Activated CD4-positive, alpha-beta T cell treated with anti-CD3 and anti-CD28 coated beads for 1 hour (primary cell): Measurements from ENCODE around the gene ABLIM2.

Experiments
- DNase-seq: peaks from one replicate; pipeline ENCODE4 v3.0.0-alpha.2; 2020

The ABLIM2 gene

DNA sequence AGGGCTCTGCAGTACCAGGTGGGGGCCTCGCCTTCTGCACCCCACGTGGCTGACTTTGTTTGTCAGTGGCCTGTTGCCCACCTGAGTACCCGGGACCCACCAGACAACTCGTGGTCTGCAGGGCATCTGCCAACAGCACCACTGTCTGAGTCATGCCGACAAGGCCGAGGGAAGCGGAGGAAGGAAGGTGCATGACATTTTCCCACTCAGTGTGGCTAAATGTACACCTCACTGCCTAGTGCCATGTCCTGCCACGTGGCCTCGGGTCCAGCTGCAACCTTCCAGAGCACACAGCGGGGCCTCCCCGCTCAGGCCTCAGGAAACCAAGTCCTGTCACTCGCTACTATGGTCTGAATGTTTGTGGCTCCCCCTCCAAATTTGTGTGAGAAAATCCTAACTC is 22.1 kb downstream of the ABLIM2 start:
- DNase-seq, result no peak

DNA sequence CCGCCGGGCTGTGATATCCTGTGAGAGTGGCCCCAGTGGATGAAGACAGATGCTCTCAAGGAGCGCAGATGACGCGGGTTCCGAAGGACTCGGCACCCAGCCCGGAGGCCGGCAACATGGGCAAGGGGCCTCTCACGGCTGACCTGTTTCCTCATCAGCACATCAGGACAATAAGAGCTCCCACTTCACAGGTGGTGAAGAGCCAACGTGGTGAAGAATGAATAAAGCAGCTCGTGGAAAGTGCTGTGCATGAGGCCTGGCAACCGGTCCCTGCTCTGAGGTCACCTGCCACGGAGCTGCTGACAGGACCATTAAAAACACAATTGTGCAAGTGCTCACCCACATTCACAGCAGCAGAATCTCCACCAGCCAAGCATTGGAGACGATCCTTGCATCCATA is 22.9 kb downstream of the ABLIM2 start:
- no peak for DNase-seq

DNA sequence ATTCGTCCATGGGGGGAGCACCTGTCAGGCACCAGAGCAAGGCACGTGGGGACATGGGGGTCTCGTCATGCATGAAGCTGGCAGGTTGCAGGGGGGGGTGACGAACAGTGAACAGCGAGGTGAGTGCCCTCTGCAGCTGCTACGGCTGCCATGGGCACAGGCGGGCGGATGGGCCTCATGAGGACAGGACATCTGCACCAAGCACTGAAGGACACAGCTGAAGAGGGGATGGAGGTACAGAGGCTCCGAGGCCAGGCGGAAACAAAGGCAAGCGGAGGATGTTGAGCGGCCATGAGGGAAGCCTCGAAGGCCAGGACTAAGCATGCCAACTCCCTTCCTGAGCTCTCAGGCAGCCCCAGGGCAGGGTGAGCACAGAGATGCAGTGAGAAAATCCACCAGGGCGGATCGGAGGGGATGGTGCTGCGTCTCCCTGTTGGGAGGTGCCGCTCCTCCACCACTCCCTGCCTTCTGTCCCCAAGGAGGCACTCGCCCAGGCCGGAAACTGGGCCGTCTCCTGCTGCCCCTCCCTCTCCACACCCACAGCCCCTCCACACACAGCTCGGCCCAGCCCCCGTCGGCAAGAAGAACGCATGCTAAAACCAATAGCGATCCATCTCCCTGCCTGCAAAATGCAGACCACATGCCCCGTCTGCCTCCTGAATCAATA is 24.6 kb downstream of the ABLIM2 start:
- no peak for DNase-seq

DNA sequence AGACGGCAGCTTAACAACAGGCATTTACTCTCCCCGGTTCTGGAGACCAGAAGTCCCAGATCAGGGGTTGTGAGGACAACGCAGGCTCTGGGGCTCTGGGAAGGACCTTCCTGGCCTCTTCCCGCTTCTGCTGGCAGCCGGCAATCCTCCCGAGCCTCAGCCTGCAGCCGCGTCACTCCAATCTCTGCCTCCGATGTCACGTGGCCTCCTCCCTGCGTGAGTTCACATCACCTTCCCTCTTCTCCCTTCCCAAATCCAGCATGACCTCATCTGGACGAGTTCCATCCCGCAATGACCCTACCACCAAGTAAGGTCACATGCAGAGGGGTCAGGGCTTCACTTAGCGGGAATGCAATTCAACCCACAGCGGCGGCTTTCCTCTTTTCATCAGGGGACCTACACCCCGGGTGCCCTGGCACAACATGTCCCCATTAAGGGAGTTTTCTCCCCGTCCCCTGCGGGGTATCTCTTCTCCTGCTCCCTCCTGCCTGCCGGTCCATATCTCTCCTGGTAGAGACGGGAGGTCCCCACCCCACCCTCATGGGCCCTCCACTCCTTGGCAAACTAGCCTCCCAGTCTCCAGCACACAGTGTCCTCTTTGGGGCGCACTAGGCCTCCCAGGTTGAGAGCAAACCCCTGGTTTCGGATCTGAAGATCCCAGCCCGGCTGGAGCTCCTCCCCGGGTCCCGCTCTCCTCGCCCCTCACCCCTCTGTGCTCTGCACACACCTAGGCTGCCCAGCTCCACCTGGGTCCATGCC is 25.5 kb downstream of the ABLIM2 start:
- no peak for DNase-seq

DNA sequence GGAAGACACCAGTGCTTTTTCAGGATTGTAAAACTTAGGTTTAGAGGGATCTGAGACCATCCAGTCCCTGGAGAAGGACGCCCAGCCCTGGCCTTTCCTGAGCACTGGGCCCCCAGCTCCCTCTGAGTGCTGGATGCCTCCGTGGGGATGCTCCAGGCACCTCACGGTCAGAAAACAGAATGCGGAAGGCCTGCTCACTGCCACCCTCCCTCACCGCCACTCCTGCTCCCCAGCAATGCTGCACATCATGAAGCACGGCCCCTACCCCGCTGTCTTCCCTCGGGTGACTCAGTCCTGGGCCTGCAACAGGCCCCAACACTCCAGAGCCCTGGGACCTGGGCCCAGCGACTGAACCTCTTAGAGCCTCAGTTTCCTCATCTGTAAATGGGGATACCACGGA is 26.2 kb downstream of the ABLIM2 start:
- DNase-seq, result no peak

DNA sequence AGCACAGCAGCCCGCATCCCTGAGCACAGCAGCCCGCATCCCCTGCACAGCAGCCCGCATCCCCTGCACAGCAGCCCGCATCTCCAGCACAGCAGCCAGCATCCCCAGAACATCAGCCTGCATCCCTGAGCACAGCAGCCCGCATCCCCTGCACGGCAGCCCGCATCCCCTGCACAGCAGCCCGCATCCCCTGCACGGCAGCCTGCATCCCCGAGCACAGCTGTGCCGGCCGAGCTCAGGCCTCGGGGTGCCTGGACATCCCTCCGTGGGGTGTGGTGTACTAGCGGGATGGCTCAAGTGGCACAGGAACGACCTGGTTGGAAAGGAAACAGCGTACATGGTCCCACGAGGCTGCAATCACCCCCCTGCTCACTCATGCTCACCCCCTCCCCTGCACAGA is 26.8 kb downstream of the ABLIM2 start:
- DNase-seq, result no peak

DNA sequence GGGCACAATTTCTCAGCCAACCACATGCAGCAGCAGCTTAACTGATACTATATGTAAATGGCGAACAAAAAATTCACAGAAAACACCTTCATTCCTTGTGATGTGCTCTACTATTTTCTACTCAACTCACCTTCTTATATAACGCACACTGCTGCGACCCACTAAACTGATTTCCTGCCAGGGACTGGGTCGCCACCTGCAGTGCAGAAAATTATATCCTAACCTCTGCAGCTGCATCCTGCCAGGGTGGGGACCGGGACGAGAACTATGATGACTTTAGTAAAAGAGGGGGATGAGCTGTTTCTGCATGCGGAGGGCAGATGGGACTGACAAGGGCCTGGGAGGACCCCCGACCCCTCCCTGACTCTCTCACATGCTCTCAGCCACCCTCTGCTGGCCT is 27.4 kb downstream of the ABLIM2 start:
- DNase-seq, result no peak

DNA sequence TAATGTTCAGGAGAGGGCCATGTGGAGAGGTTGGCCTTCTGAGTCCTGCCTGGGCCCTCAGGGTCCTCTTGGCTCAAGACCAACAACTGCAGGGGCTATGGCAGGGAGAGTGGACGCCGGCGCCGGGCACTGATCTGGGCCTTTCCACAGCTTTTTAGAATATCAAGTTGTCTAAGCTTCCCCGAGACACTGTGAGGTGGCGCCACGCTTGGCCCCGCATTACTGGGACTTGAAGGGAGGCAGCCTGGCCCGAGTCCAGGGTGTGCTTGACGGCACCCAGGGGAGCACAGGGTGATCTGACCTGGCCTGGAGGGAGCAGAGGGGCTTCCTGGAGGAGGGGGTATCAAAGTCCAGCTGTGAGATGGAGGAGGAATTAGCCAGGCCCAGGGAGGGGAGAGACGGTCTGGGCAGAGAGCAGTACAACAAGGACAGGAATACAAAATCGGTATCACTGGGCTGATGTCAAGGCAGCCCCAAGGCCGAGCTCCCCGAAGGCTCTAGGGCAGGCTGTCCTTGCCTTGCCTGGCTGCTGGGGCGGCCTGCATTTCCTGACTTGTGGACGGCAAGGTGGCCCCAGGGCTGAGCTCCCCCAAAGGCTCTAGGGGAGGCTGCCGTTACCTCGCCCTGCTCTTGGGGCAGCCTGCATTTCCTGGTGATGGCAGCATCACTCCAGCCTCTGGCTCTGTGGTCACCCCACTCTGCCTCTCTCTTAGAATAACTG is 28.1 kb downstream of the ABLIM2 start:
- no peak for DNase-seq

DNA sequence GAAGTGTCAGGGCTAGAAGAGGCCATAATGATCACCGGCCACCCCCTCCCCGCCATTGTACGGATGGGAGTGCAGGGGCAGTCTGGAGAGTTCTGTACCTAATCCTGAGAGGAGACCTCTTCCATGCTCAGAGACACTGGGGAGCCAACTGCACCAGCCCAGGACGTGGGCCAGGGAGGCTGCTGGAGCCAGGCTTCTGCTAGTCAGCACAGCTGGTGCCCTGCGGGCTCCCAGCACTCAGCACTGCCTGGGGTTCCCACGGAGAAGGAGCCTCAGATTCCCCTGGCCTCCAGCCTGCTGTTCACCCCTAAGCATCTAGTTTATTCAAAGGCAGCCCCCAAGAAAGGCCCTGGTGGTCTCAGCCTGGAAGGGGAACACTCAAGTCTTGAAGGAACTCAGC is 28.8 kb downstream of the ABLIM2 start:
- DNase-seq, result no peak

DNA sequence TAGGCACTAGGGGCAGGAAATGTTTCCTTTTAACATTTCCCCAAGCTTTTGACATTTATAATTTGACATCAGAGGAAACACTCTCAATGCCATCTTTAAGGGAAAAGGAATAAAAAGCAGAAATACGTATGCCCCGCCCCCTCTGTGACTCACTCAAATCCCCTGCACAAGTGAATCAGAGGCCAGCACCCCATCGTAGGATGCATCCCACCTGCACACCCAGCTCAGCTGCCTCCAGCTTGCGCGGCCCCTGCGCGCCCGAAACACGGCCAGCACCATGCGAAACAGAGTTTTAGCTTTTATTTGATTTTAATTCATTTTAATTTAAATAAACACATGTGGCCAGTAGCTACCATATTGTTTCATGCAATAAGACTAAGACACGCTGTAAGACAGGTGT is 29.5 kb downstream of the ABLIM2 start:
- no peak for DNase-seq

DNA sequence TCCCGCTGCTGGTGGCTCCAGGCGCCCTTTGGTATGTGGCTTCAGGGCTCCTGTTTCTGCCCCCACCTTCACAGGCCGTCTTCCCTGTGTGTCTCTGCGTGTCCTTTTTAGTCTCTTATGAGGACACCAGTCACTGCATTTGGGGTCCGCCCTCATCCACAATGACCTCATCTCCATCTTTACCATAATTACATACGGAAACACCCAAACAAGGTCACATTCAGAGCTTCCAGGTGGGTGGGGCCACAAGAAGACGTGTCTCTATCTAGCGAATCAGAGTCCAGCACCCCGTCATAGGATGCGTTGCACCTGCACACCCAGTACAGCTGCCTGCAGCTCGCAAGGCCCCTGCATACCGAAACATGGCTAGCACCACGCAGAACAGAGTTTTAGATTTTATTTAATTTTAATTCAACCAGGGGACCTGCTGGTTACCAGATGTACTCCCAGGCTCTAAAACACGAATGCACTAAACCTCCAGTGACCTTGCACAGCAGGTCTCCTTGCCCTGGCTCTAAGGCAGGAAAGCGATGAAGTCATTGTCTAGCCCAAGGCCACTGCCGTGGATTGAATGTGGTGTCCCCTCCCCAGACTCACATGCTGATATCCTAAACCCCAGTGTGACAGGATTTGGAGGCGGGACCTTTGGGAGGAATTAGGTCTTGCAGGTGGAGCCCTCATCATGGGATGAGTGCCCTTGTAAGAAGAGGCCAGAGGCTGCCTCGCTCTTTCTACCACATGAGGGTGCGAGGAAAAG is 30.3 kb downstream of the ABLIM2 start:
- no peak for DNase-seq

DNA sequence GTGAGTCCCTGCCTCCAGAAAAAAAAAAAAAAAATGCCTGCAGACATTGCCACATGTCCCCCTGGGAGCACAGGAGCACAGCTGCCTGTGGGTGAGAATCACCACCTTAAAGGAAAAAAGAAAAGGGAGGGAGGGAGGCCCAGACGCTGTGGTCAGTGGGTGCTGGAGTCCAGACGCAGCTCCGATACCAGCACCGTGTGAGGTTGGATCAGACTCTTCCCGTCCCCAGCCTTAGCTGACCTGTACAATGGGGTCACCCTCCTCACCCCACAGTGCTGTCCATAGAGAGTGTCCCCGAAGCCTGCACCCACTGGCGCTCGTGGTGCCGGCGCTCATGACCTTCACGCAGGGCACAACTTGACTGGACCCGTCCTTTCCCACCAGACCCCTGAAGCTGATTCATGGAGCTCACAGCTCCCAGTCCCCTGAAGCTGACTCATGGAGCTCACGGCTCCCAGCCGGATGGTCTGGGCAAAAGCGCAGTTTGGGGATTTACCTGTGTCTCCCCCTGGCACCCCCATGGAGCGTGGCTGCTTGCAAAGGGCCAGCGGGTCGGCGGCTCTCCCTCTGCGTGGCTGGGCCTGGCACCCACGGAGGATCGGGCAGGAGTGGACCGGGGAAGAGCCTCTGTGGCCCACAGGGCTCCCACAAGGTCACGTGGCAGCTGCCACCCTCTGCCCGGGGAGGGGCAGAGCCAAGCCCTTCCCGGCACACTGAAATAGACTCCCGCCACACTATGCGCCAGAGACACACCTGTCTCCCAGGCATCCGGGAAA is 31.4 kb downstream of the ABLIM2 start:
- DNase-seq, result no peak

DNA sequence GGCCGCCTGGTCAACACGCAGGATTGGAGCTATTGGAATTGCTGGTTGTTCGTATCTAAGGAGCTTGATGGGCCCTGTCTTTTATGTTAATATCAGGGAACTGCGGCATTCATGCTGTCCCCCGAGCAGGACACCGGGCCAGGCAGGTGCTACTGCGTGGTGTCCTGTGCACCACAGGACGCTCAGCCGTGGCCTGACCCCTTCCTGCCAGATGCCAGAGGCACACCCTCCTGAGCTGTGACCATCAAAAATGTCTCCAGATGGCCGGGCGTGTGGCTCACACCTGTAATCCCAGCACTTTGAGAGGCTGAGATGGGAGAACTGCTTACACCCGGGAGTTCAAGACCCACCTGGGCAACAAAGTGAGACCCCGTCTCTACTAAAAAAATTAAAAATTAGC is 32.1 kb downstream of the ABLIM2 start:
- DNase-seq, result no peak

DNA sequence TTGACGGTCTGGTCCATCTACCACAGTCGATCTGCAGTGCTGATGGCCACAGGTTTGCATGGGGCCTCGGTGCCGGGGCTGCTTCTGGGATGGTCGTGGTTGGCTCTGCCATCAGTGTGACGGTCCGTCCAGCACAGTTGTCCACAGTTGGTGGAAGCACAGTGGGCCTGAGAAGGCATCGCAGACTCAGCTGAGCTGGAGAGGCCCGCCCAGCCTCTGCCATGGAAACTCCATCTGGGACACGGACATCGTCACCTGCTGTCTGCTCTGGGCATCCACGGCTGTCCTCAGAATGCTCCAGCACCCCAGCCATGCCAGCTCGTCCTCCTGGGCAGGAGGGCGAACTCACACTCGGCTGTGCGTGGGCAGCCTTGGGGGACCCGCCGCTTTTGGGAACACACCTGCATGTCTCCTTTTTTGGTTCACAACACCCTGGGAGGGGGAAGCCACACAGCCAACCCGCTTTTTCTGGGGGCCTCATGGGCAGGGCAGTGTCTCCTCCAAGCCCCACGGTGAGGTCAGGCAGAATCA is 33.0 kb downstream of the ABLIM2 start:
- no peak for DNase-seq

DNA sequence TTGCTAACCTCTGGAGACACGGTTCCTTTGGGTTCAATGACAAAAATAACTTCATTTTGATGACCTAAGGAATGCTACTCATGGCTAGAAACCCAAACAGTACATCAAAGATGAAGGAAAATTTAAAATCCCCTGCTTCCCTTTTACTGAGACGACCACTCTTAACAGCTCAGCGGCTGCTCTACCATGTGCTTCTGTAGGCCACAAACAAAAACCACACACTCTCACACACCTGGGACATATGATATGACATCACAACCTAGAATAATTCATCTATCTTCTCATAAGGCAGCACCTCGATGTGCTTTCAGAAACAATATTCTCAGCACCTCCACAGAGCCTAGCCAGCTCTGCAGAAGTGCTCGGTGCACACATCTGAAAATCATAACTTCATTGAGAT is 34.7 kb downstream of the ABLIM2 start:
- DNase-seq, result no peak

DNA sequence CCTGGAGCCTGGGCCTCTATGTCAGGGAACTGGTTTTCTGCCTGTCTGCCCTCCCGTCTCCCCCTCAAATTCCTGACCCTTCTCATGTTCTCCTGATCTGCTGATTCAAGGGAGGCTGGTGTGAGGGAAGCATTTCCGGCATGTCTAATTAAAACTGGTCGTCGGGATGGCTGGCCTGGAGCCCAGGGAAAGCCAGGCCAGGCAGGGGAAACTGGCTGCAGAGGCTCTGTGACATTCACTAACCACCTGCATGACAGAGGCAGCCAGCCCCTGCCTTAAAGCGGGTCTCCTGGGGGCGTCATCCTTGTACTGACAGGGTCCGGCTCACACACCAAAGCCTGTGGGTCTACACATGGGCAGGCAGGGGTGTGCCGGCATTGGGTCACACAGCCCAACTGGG is 35.2 kb downstream of the ABLIM2 start:
- DNase-seq, result no peak

DNA sequence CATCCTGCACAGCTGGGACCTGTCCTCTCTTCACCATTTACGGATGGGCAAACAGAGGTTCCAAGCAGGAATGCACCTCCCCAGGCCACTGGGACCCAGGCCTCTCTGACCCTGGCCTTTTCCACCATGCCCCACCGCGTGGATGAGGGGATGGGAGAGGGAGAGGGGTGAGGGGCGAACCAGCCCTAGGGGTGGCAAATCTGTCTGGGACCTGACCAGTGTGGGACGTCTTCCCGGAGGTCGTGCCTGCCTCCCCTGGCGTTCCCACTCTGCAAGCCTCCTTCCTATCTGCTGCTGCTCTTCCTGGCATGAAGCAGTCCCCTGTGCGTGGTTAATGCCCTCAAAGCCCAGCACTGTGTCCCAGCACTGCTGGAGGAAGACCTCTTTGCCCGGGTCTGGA is 35.9 kb downstream of the ABLIM2 start:
- DNase-seq, result no peak

DNA sequence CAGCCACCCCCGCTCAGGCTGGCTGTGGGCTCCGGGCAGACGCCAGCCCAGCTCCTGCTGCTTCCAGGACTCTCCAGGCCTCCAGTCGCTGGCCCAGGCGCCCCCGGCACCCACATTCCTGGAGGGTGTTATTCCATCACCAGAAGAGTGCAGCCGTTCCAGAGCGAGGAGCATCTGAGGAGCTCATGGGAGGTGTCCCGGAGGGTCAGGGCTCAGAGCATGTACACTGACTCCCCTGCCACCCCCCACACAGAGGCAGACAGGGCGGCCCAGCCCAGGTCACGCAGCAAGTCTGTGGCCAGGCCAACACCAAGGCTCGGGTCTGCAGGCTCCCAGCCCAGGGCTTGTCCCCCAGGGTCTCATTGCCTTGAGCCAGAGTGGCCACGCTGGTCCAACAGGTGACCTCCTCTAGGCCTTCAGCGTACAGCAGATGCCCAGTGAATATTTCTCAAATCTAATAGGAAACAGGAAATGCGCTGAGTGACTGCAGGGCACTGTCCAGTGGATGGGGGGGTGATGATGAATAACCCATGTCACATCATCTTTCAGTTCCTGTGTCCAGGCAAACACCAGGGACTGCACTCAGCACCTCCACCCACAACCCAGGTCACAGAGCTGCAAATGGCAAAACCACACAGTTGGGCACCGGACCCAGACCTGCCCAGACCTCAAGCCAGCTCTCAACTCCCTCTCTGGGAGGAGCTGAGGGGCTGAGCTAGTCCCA is 37.2 kb downstream of the ABLIM2 start:
- DNase-seq, result no peak

DNA sequence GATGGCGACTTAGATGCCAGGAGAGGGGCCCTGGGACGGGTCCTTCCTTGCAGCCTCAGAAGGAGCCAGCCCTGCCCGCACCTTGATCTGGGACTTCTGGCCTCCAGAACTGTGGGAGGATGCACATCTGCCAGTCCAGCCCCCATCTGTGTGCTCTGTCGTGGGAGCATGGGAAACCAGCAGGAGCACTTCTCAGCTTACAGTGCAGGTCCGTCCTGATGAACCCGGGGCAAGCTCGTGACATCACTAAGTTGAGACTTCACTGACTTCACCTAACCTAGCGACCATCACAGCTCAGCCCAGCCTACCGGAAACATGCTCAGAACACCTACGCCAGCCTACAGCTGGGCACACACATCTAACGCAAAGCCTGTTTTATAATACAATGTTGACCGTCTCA is 38.1 kb downstream of the ABLIM2 start:
- no peak for DNase-seq

DNA sequence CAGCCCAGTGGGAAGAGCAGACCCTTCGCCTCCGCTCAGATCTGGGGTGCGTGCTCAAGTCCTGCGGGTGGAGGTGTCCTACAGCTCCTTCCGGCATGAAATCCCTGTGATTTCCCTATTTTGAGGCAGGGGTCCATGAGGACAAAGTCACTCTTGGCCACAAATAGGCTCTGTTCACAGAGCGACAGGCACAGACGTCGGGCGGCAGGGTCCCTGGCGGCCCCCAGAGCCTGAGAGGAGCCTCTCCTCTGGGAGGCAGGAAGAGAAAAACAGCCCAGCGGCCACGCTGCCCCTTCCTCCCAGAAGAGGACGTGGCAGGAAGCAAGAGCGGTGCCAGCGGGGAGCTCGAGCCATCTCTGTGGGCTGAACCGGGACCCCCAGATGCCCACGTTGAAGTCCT is 38.7 kb downstream of the ABLIM2 start:
- no peak for DNase-seq

DNA sequence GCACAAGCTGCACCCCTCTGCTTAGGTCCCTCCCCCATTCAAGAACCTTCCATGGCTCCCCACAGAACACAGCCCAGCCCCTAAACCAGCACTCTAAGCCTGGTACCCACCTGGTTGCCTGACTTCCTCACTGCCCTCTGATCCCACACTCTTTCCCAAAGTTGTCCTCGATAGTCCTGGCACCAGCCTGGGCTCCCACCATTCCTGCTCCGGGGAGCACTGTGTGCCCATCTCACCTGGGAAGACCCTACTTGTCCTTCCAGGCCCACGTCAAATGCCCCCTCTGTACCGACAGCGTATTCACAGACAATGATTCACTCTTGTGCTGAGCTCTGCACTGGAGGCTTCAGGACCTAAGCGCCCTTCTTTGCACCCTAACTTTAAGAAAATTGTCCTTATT is 40.1 kb downstream of the ABLIM2 start:
- DNase-seq, result no peak

DNA sequence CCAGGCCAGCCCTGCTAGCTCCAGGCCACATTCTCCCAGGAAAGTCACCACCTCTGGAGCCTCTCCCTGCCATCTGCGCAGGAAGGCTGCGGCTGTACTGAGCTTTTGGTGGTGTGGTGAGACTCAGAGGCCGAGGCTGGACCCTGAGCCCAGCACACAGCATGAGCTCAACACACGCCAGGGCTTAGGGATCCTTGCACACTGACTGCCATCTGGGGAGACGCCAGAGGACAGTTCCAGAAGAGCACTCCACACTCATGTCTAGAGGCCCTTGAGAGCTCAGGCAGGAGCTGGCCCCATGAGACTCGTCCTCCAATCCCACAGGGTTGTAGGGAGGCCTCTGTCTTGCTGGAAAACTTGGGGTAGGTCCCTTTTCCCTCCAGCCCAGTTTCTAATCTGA is 40.6 kb downstream of the ABLIM2 start:
- no peak for DNase-seq
